K562 (cell line): ENCODE data around the gene STON1. TPM values are rescaled to one million over a fixed set of nuclear protein-coding genes. Genes with fewer than 3 reads are reported as not detected.

Experiments used
- ARID1B ChIP-seq: fragments of 450-650 bp; IDR thresholded peaks from 2 replicates; pipeline ENCODE4 v1.6.1; 2016; ENCODE audit warnings: antibody characterized with exemption, mild to moderate bottlenecking, inconsistent platforms
- BDP1 ChIP-seq: IDR thresholded peaks from 3 replicates; pipeline ENCODE4 v1.6.1; 2011; ENCODE audit not compliant: insufficient read length, insufficient read depth
- CREM ChIP-seq: IDR thresholded peaks from 2 replicates; pipeline ENCODE4 v1.6.1; 2014; ENCODE audit warnings: antibody characterized with exemption, low read depth
- DEAF1 ChIP-seq: fragments of 450-650 bp; formaldehyde crosslinking; IDR thresholded peaks from 2 replicates; pipeline ENCODE4 v1.4.0; 2020; ENCODE audit warnings: mild to moderate bottlenecking, moderate library complexity
- MCM2 ChIP-seq: fragments of 450-650 bp; IDR thresholded peaks from 2 replicates; pipeline ENCODE4 v1.6.1; 2017; ENCODE audit warnings: low read depth, mild to moderate bottlenecking
- MED1 ChIP-seq: sonication (generic); formaldehyde crosslinking; IDR thresholded peaks from 2 replicates; pipeline ENCODE4 v1.8.1; 2023; ENCODE audit warnings: missing genetic modification reagents, borderline replicate concordance
- RBBP5 ChIP-seq: fragments of 200-600 bp; sonication (generic); IDR thresholded peaks from 2 replicates; pipeline ENCODE4 v1.6.1; 2012; ENCODE audit warnings: borderline replicate concordance, mild to moderate bottlenecking, low read length, control low read depth, inconsistent platforms; ENCODE audit not compliant: insufficient read depth, poor library complexity, severe bottlenecking
- RBM17 ChIP-seq: fragments of 200-400 bp; formaldehyde crosslinking; IDR thresholded peaks from 2 replicates; pipeline ENCODE4 v1.6.1; 2017; ENCODE audit warnings: low read depth, mild to moderate bottlenecking, low read length, borderline replicate concordance
- REST ChIP-seq, 2 experiments: fragments of 450-650 bp; formaldehyde crosslinking in 1 of 2; IDR thresholded peaks; 2 replicates each; pipeline versions ENCODE4 v1.4.0 to v1.6.1; 2014 to 2020; ENCODE audit warnings: mild to moderate bottlenecking in 2 of 2, borderline replicate concordance in 1 of 2, low read depth in 1 of 2
- SIN3A ChIP-seq, 2 experiments: fragments of 150-350 bp in 1 of 2; IDR thresholded peaks; 2 replicates each; pipeline ENCODE4 v1.6.1; 2011 to 2016; ENCODE audit warnings: borderline replicate concordance in 2 of 2, low read depth in 2 of 2, low read length in 2 of 2, mild to moderate bottlenecking in 2 of 2, moderate library complexity in 2 of 2; ENCODE audit not compliant: control insufficient read depth in 1 of 2
- TCF15 ChIP-seq: fragments of 250-450 bp; sonication (Bioruptor Pico); IDR thresholded peaks from 2 replicates; pipeline ENCODE4 v1.8.0; 2022; ENCODE audit warnings: moderate library complexity, mild to moderate bottlenecking, inconsistent platforms
- TCF3 ChIP-seq: sonication (generic); formaldehyde crosslinking; IDR thresholded peaks from 2 replicates; pipeline ENCODE4 v1.4.0; 2020; ENCODE audit warnings: mild to moderate bottlenecking, missing genetic modification reagents
- YY1 ChIP-seq, 3 experiments: IDR thresholded peaks; 2 replicates each; pipeline ENCODE4 v1.6.1; 2011; ENCODE audit warnings: low read length in 2 of 3, mild to moderate bottlenecking in 2 of 3, moderate library complexity in 2 of 3, borderline replicate concordance in 1 of 3, control low read depth in 1 of 3, low read depth in 1 of 3; ENCODE audit not compliant: insufficient read depth in 3 of 3, insufficient replicate concordance in 2 of 3, control insufficient read depth in 1 of 3, insufficient read length in 1 of 3; ENCODE audit errors: extremely low read depth in 1 of 3
- ZNF239 ChIP-seq: fragments of 250-450 bp; sonication (Bioruptor Pico); IDR thresholded peaks from 2 replicates; pipeline ENCODE4 v1.4.0; 2020; ENCODE audit warnings: mild to moderate bottlenecking
- ZNF347 ChIP-seq: fragments of 450-650 bp; formaldehyde crosslinking; IDR thresholded peaks from 2 replicates; pipeline ENCODE4 v1.4.0; 2020; ENCODE audit warnings: low read depth, mild to moderate bottlenecking, moderate library complexity
- ZNF79 ChIP-seq: fragments of 250-450 bp; sonication (Bioruptor Pico); IDR thresholded peaks from 2 replicates; pipeline ENCODE4 v1.4.0; 2020; ENCODE audit warnings: low read depth, mild to moderate bottlenecking, moderate library complexity
- polyA plus RNA-seq, 8 experiments: library from polyadenylated mRNA; depleted of rRNA in 4 of 8; stranded (reverse) in 5 of 8; unstranded in 3 of 8; fragments of >200 nt; fragmentation: Nextera tagmentation in 2 of 8; fragmentation: Illumina TruSeq in 1 of 8; extraction: Ambion mirVana in 2 of 8; extraction: Trizol in 1 of 8; gene quantifications; 2 replicates each; pipeline versions ENCODE4 v1.2.1 to v1.2.3, GENCODE V29; 2011 to 2014; ENCODE audit warnings: inconsistent platforms in 1 of 8, missing spikeins in 1 of 8
- total RNA-seq, 7 experiments: library from RNA; depleted of rRNA in 6 of 7; stranded (reverse); fragments of >200 nt in 6 of 7; fragmentation: Illumina TruSeq in 2 of 7; extraction: Trizol in 2 of 7; gene quantifications; 2 replicates each; pipeline versions ENCODE4 v1.2.1 to v1.2.3, GENCODE V29; 2011 to 2021; ENCODE audit warnings: low replicate concordance in 1 of 7

STON1 gene
- total and polyA plus RNA-seq, 9 of the 15 experiments (the other 6 are each of a cell fraction or from before 2014, with no cell fraction given) = 0.07 to 1.2 (median 0.55) TPM

- TF ChIP-seq REST (IDR thresholded peaks at IDR 0.05; ENCODE audit: borderline replicate concordance) (peak; percentile 63), REST (CRISPR knock-in tag; IDR thresholded peaks at IDR 0.05; ENCODE audit: low read depth) (no peak), RBBP5 (no peak), MED1 (CRISPR knock-in tag) (no peak), DEAF1 (CRISPR knock-in tag) (peak; percentile 59; the same call in 1 of the 2 replicates), SIN3A (IDR thresholded peaks at IDR 0.05; ENCODE audit: borderline replicate concordance in 2 of 2, control insufficient read depth in 1 of 2, low read depth in 2 of 2, low read length in 2 of 2) (no peak), TCF3 (CRISPR knock-in tag) (no peak), ARID1B (0 out of 2 replicates have a peak, but pooled peaks have one; percentile 28), ZNF347 (CRISPR knock-in tag) (no peak), YY1 (IDR thresholded peaks at IDR 0.05; ENCODE audit: borderline replicate concordance in 1 of 3, control insufficient read depth in 1 of 3, extremely low read depth in 1 of 3, insufficient read depth in 3 of 3, insufficient read length in 1 of 3, insufficient replicate concordance in 2 of 3, low read depth in 1 of 3, low read length in 2 of 3) (peak in 1 of 3 experiments; percentile 13), MCM2 (no peak), BDP1 (no peak), ZNF79 (CRISPR knock-in tag) (no peak), ZNF239 (no peak), RBM17 (no peak), TCF15 (CRISPR knock-in tag) (no peak), CREM (0 out of 2 replicates have a peak, but pooled peaks have one; percentile 13)
Measured at GRCh38 chr2:48601349-48601748, 71.4 kb downstream of the STON1 start (continued).
